Neural cell (in vitro differentiated cells): Measurements from ENCODE around the gene TAAR2.

Source experiments
- MXI1 ChIP-seq: fragments of 450-650 bp; conservative IDR thresholded peaks from 2 replicates; pipeline ENCODE4 v1.6.1; 2014; ENCODE audit warnings: antibody characterized with exemption, mild to moderate bottlenecking; ENCODE audit not compliant: poor library complexity, severe bottlenecking
- POLR2AphosphoS5 ChIP-seq: IDR thresholded peaks from 2 replicates; pipeline ENCODE4 v1.6.1; 2012
- RAD21 ChIP-seq: fragments of 450-650 bp; conservative IDR thresholded peaks from 2 replicates; pipeline ENCODE4 v1.6.1; 2014; ENCODE audit warnings: antibody characterized with exemption, mild to moderate bottlenecking, moderate library complexity
- TAF1 ChIP-seq: IDR thresholded peaks from 2 replicates; pipeline ENCODE4 v1.6.1; 2012; ENCODE audit warnings: low read depth
- TF ChIP-seq, protein P1 (sequence below): fragments of 450-650 bp; IDR thresholded peaks from 2 replicates; pipeline ENCODE4 v1.5.1; 2014; ENCODE audit warnings: antibody characterized with exemption, mild to moderate bottlenecking, moderate library complexity; ENCODE audit not compliant: poor library complexity, severe bottlenecking

- TF ChIP-seq TAF1 (no peak), RAD21 (no peak), MXI1 (no peak), POLR2AphosphoS5 (no peak)
- TF ChIP-seq, protein P1, sequence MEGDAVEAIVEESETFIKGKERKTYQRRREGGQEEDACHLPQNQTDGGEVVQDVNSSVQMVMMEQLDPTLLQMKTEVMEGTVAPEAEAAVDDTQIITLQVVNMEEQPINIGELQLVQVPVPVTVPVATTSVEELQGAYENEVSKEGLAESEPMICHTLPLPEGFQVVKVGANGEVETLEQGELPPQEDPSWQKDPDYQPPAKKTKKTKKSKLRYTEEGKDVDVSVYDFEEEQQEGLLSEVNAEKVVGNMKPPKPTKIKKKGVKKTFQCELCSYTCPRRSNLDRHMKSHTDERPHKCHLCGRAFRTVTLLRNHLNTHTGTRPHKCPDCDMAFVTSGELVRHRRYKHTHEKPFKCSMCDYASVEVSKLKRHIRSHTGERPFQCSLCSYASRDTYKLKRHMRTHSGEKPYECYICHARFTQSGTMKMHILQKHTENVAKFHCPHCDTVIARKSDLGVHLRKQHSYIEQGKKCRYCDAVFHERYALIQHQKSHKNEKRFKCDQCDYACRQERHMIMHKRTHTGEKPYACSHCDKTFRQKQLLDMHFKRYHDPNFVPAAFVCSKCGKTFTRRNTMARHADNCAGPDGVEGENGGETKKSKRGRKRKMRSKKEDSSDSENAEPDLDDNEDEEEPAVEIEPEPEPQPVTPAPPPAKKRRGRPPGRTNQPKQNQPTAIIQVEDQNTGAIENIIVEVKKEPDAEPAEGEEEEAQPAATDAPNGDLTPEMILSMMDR = no peak
Observed at GRCh38 chr6:132604635-132605152, 19.4 kb downstream of the TAAR2 start.
